Neuron (in vitro differentiated cells): ENCODE data around the gene GJA10.
"Not testable (repeated sequence)": the region's sequence is repeated elsewhere in the genome, so short reads cannot be mapped to it uniquely, and the experiment has no call there.

Experiments used
- H2AFZ ChIP-seq: one replicate; pipeline ENCODE4 v1.6.1; 2013; ENCODE audit warnings: low read depth, mild to moderate bottlenecking, inconsistent platforms, low read length, moderate library complexity
- H3K27me3 ChIP-seq: one replicate; pipeline ENCODE4 v1.6.1; 2013; ENCODE audit warnings: low read length; ENCODE audit not compliant: insufficient read depth
- H3K36me3 ChIP-seq: one replicate; pipeline ENCODE4 v1.6.1; 2013; ENCODE audit warnings: low read length; ENCODE audit not compliant: insufficient read depth
- H3K4me1 ChIP-seq: one replicate; pipeline ENCODE4 v1.6.1; 2013; ENCODE audit warnings: low read length; ENCODE audit not compliant: insufficient read depth
- H3K4me3 ChIP-seq: 2 replicates; pipeline ENCODE4 v1.5.1; 2013; ENCODE audit warnings: mild to moderate bottlenecking, low read length, moderate library complexity
- H3K9me3 ChIP-seq: one replicate; pipeline ENCODE4 v1.6.1; 2013; ENCODE audit warnings: low read length

The GJA10 gene

DNA sequence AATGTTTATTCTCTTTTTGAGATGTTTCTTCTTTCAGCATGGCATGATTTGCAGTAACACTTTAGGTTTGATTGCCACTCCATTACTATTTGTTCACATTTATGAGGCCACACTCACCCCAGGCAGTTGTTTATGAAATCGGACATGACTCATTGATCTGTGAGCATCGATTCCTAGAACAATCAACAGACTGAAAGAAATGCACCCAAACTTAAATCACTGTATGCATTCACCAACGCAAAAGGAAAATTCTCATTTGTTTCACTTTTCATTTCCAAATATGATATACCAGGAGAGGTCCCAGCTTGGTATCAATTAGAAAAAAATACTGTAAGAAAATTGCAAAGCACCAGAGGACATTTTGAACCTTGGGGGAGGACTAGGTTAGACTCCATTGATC is 5.4 kb upstream of the GJA10 start:
- no peaks in the 10 kb centered on the region for H3K4me1 ChIP-seq
- no peak overlapping the region for H2AFZ ChIP-seq
- peaks cover 2% of the 10 kb centered on the region for H3K27me3 ChIP-seq
- H3K4me3 ChIP-seq: no peak overlapping the region
- H3K9me3 ChIP-seq: no peaks in the 10 kb centered on the region
- no peaks in the 10 kb centered on the region for H3K36me3 ChIP-seq

DNA sequence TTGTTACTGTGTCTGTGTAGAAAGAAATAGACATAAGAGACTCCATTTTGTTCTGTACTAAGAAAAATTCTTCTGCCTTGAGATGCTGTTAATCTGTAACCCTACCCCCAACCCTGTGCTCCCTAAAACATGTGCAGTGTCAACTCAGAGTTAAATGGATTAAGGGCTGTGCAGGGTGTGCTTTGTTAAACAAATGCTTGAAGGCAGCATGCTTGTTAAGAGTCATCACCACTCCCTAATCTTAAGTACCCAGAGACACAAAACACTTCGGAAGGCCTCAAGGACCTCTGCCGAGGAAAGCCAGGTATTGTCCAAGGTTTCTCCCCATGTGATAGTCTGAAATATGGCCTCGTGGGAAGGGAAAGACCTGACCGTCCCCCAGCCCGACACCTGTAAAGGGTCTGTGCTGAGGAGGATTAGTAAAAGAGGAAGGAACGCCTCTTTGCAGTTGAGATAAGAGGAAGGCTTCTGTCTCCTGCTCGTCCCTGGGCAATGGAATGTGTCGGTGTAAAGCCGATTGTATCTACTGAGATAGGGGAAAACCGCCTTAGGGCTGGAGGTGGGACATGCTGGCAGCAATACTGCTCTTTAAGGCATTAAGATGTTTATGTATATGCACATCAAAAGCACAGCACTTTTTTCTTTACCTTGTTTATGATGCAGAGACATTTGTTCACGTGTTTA is 3.3 kb upstream of the GJA10 start:
- H2AFZ ChIP-seq, H3K27me3 ChIP-seq, H3K36me3 ChIP-seq, H3K9me3 ChIP-seq, H3K4me3 ChIP-seq, H3K4me1 ChIP-seq: not testable (repeated sequence)

DNA sequence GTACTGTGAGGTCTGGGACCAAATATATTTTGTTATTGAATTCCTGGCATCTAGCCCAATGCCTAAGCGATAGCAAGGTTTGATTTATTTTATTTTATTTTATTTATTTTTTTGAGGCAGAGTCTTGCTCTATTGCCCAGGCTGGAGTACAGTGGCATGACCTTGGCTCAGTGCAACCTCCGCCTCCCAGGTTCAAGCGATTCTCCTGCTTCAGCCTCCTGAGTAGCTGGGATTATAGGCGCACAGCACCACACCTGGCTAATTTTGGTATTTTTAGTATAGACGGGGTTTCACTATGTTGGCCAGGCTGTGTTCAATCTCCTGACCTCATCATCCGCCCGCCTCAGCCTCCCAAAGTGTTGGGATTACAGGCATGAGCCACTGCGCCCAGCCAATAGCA is 1.7 kb upstream of the GJA10 start:
- not testable (repeated sequence) for H2AFZ ChIP-seq, H3K4me1 ChIP-seq, H3K36me3 ChIP-seq, H3K27me3 ChIP-seq, H3K4me3 ChIP-seq, H3K9me3 ChIP-seq

DNA sequence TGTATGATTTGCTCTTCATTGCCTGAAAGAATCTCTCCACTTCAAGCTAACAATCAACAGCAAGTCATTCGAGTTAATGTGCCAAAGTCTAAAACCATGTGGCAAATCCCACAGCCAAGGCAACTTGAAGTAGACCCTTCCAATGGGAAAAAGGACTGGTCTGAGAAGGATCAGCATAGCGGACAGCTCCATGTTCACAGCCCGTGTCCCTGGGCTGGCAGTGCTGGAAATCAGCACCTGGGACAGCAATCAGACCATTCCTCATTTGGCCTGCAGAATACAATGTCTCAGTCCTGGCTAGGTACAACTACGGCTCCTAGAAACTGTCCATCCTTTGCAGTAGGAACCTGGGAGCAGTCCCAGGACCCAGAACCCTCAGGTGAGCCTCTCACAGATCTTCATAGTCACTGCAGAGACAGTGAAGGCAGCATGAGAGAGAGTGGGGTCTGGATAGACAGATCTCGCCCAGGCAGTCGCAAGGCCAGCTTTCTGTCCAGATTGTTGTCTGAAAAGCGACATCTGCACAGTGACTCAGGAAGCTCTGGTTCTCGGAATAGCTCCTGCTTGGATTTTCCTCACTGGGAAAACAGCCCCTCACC is 1.1 kb downstream of the GJA10 start:
- Histone ChIP-seq H3K36me3 (no peaks in the 10 kb centered on the region), H3K4me3 (no peak overlapping the region), H3K4me1 (no peaks in the 10 kb centered on the region), H3K9me3 (no peaks in the 10 kb centered on the region), H2AFZ (no peak overlapping the region), H3K27me3 (peaks cover 2% of the 10 kb centered on the region)

DNA sequence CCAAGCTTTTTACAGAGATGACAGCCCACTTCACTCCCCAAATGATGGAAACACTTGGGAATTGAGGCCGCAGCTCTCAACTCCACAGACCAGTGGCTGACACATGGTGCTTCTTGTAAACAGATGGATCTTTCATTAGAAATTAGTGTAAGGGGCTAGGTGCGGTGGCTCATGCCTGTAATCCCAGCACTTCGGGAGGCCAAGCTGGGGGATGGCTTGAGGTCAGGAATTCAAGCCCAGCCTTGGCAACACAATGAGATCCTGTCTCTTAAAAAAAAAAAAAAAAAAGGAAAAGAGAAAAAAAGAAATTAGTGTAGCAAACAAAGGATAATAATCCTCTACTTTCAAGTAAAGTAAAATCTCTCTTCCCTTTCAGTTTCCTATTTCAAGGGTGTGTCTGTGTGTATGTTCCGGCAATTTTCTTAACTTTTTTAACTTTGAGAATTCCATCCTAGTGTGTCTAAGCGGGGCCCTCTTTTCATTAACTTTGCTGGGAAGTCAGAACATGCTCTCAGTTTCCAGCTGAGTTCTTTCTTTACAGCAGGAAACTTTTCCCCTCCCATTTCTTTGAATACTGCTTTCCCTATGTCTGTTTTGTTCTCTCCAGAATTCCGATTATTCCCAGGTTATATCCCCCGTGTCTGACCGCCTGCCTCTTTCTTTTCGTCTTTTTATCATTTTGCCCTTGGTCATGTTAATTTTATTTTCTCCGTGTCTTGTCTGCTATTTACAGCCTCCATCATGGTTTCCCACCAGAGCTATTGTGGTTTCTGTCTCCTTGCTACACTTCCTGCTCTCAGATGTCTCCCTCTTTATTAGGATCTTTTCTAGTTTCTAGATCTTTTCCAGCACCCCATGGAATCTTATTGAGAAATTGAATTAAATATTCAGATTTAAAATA is 16.0 kb downstream of the GJA10 start:
- H3K4me1 ChIP-seq, H3K27me3 ChIP-seq, H3K9me3 ChIP-seq, H3K36me3 ChIP-seq, H2AFZ ChIP-seq: not testable (repeated sequence)
- H3K4me3 ChIP-seq: peak overlapping the region; percentile 31

DNA sequence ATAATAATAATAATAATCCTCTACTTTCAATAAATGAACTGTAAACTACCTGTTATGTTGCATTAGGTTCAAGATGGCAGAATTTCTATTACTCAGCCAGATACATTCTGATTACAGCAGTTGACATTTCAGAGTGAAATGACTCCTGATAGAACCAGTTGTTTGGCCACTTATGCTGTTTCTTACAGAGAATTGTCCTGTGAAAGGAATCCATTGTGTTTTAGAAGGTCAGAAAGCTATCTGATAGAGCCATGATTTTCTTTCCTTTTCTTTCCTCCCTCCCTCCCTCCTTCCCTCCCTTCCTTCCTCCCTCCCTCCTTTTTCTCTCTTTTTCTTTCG is 16.6 kb downstream of the GJA10 start:
- no peak overlapping the region for H3K4me3 ChIP-seq
- H3K4me1 ChIP-seq: peaks cover 3% of the 10 kb centered on the region
- no peaks in the 10 kb centered on the region for H3K27me3 ChIP-seq
- H3K9me3 ChIP-seq: peaks cover 1% of the 10 kb centered on the region
- H2AFZ ChIP-seq: no peak overlapping the region
- no peaks in the 10 kb centered on the region for H3K36me3 ChIP-seq

DNA sequence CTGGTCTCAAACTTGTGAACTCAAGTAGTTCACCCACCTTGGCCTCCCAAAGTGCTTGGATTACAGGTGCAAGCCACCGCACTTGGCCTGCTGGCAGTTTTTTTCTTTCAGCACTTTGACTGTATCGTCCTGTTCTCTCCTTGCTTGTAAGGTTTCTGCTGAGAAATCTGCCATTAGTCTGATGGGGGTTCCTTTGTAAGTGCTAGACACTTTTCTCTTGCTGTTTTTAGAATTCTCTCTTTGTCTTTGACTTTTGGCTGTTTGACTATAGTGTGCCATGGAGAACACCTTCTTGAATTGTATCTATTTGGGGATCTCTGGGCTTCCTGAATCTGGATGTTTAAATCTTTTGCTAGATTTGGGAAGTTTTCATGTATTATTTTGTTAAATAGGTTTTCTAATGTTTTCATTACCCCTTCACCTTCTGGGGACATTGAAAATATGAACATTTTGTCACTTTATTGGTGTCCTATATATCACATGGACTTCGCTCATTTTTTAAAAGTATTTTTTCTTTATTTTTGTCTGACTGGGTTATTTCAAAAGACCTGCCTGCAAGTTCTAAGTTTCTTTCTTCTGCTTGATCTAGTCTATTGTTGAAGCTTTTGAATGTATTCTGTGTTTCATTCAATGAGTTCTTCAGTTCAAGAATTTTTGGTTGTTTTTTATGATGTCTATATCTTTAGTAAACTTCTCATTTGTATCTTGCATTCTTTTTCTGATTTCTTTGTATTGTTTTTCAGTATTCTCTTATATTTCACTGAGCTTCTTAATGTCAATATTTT is 22.1 kb downstream of the GJA10 start:
- Histone ChIP-seq H3K36me3 (no peaks in the 10 kb centered on the region), H3K4me1 (no peaks in the 10 kb centered on the region), H2AFZ (no peak overlapping the region), H3K9me3 (peaks cover 8% of the 10 kb centered on the region), H3K4me3 (no peak overlapping the region), H3K27me3 (no peaks in the 10 kb centered on the region)

DNA sequence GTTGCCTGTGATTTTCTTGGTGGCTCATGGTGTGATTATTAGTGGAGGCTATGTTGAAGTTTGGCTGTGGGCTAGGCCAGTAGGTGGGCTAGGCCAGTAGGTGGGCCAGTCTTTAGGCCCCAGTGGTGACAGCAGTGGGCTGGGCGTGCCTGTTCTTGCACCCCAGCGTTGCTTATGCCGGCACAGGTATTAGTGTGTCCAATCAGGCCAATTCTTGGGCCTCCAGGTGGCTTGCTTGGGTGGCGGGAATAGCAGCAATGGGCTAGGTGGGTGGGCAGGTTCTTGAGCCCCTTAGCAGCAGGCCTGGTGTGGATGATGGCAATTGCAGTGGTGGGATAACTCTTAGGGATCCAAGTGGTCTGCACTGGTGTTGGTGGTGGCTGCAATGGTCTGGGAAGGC is 22.9 kb downstream of the GJA10 start:
- Histone ChIP-seq H3K9me3 (peaks cover 8% of the 10 kb centered on the region), H2AFZ (no peak overlapping the region), H3K36me3 (no peaks in the 10 kb centered on the region), H3K27me3 (no peaks in the 10 kb centered on the region), H3K4me1 (no peaks in the 10 kb centered on the region), H3K4me3 (no peak overlapping the region)

DNA sequence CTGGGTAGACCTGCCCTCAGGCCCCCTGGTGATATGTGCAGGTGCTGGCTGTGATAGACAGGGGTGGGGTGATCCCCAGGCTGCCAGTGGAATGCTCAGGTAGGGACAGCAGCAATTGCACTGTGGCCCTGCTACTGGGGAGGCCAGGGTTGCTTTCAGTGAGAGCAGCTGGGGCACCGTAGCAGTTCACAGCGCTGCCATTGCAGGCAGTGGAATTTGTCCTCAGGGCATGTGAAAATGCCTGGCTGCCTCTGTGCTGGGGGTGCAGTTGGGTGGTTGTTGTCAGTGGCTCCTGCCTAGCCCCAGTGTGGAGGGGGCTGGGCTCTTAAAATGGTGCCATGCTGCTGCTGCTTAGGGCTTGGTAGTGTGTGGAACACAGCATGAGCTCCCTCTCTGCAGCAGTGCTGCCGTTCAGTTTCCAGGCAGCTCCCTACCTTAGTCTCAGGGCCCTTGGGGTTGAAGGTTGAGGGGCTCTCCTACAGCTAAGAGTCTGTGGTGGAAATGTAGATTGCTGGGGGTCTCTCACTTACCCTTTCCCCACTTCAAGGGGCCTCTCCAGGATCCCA is 23.6 kb downstream of the GJA10 start:
- Histone ChIP-seq H2AFZ (no peak overlapping the region), H3K4me3 (no peak overlapping the region), H3K4me1 (no peaks in the 10 kb centered on the region), H3K27me3 (no peaks in the 10 kb centered on the region), H3K9me3 (peaks cover 8% of the 10 kb centered on the region), H3K36me3 (no peaks in the 10 kb centered on the region)

DNA sequence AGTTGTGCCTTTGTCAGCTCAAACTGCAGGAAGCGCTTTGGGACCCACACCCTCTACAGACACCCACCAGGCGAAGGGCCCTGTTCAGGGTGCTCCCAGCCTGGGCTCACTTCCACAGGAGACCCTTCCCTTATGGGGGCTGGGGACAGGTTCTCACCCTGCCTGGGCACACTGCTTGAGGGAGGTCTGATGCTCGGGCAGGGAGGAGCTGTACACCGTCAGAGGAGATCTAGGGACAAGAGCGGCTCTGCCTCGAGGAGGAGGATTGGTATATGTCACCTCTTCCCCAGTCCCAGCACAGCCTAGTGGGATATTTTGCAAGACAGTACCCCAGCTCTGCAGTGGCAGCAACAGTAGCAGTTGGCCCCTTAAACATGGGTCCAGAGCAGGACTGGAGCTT is 26.9 kb downstream of the GJA10 start:
- Histone ChIP-seq H3K36me3 (no peaks in the 10 kb centered on the region), H3K4me1 (no peaks in the 10 kb centered on the region), H3K27me3 (no peaks in the 10 kb centered on the region)

DNA sequence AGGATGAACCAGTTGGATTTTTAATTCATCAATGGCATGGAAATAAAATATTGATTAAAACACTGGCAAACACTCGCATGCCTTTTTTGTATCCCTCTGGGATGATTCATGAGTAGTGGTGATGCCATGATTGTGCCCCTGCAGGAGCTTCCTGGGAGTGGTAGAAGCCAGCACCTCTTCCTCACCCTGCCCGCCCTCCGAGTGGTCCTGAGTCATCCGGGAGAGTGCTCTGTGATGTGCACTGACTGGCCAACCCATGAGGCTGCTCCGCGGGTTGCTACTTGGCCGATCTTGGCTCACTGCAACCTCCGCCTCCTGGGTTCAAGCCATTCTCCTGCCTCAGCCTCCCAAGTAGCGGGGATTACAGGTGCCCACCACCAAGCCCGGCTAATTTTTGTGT is 27.4 kb downstream of the GJA10 start:
- Histone ChIP-seq H2AFZ (no peak overlapping the region), H3K4me3 (no peak overlapping the region), H3K27me3 (no peaks in the 10 kb centered on the region), H3K4me1 (no peaks in the 10 kb centered on the region), H3K9me3 (peaks cover 5% of the 10 kb centered on the region), H3K36me3 (no peaks in the 10 kb centered on the region)

More for the DNA sequence above, 26.9 kb downstream of the GJA10 start:
- no peak overlapping the region for H2AFZ ChIP-seq
- no peak overlapping the region for H3K4me3 ChIP-seq
- peaks cover 5% of the 10 kb centered on the region for H3K9me3 ChIP-seq

DNA sequence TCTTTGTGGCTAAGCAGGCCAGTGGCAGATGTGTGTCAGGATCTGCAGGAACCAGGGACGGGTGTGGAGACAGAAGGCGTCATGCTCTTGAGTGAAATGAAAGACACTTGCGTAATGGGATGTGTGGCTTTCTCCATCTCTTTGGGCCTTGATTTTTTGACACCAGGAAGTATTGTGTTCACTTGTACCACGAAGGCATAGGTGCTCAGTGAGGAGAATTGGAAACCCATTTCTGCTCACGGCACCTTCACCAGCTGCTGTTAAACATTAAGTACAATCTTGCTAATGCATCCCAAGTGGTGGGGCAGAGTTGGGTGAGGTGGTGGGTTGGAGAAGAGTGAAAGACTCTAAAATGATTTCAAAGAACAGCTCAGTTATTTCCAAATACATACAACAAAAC is 30.0 kb downstream of the GJA10 start:
- H3K4me3 ChIP-seq: no peak overlapping the region
- no peaks in the 10 kb centered on the region for H3K27me3 ChIP-seq
- H3K4me1 ChIP-seq: peaks cover 9% of the 10 kb centered on the region
- peaks cover 2% of the 10 kb centered on the region for H3K9me3 ChIP-seq
- H3K36me3 ChIP-seq: no peaks in the 10 kb centered on the region
- H2AFZ ChIP-seq: no peak overlapping the region

DNA sequence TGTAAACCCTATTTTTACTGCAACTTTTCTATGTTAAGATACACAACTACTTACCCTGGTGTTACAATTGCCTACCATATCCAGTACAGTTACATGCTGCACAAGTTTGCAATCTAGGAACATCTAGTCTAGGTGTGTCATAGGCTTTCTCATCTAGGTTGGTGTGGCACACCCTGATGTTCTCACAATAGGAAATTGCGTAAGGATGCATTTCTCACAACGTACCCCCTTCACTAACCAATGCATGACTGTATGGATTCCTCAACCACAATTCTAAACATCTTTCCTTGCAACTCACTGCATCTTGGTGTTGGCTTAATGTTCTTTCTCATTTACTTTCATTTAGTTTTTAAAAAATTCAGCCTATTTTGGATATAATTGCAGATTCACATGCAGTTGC is 31.6 kb downstream of the GJA10 start:
- no peaks in the 10 kb centered on the region for H3K27me3 ChIP-seq
- peaks cover 5% of the 10 kb centered on the region for H3K36me3 ChIP-seq
- peaks cover 2% of the 10 kb centered on the region for H3K9me3 ChIP-seq
- no peak overlapping the region for H2AFZ ChIP-seq
- peaks cover 9% of the 10 kb centered on the region for H3K4me1 ChIP-seq
- H3K4me3 ChIP-seq: no peak overlapping the region
